H9 (cell line): ENCODE results near the gene FGB. TPM values are rescaled to one million over a fixed set of nuclear protein-coding genes. Genes with fewer than 3 reads are reported as not detected.

ENCODE experiments used
- DNase-seq: peaks from one replicate; pipeline ENCODE4 v3.0.0-alpha.2; 2017
- H2AFZ ChIP-seq: one replicate; pipeline ENCODE4 v1.6.1; 2013; ENCODE audit warnings: mild to moderate bottlenecking, low read length, control low read depth, moderate library complexity
- H2AK5ac ChIP-seq: 2 replicates; pipeline ENCODE4 v1.6.1; 2013; ENCODE audit warnings: low read length, control low read depth, mixed read lengths; ENCODE audit not compliant: insufficient read length
- H2BK120ac ChIP-seq: one replicate; pipeline ENCODE4 v1.6.1; 2013; ENCODE audit warnings: low read depth, mild to moderate bottlenecking, low read length, control low read depth, inconsistent platforms; ENCODE audit not compliant: poor library complexity, severe bottlenecking
- H2BK12ac ChIP-seq: 2 replicates; pipeline ENCODE4 v1.6.1; 2013; ENCODE audit warnings: low read length, control low read depth, mixed read lengths, low read depth; ENCODE audit not compliant: insufficient read length
- H2BK15ac ChIP-seq: 2 replicates; pipeline ENCODE4 v1.6.1; 2013; ENCODE audit warnings: low read depth, low read length, control low read depth
- H2BK20ac ChIP-seq: one replicate; pipeline ENCODE4 v1.6.1; 2013; ENCODE audit warnings: low read depth, mild to moderate bottlenecking, low read length, control low read depth, inconsistent platforms; ENCODE audit not compliant: poor library complexity, severe bottlenecking
- H2BK5ac ChIP-seq: 2 replicates; pipeline ENCODE4 v1.6.1; 2013; ENCODE audit warnings: low read length, control low read depth, mixed read lengths; ENCODE audit not compliant: insufficient read length
- H3K14ac ChIP-seq: 2 replicates; pipeline ENCODE4 v1.6.1; 2013; ENCODE audit warnings: low read length, control low read depth; ENCODE audit not compliant: insufficient read depth
- H3K18ac ChIP-seq: 2 replicates; pipeline ENCODE4 v1.6.1; 2013; ENCODE audit warnings: low read depth, mild to moderate bottlenecking, mixed read lengths, low read length, control low read depth; ENCODE audit not compliant: insufficient read length
- H3K23ac ChIP-seq: 2 replicates; pipeline ENCODE4 v1.6.1; 2013; ENCODE audit warnings: low read length, control low read depth, mixed read lengths, low read depth; ENCODE audit not compliant: insufficient read length
- H3K23me2 ChIP-seq: 2 replicates; pipeline ENCODE4 v1.6.1; 2013; ENCODE audit warnings: low read depth, mild to moderate bottlenecking, mixed read lengths, low read length, control low read depth; ENCODE audit not compliant: insufficient read length, poor library complexity, severe bottlenecking
- H3K27ac ChIP-seq: 2 replicates; pipeline ENCODE4 v1.5.1; 2013; ENCODE audit warnings: low read length, control low read depth, mixed read lengths, low read depth; ENCODE audit not compliant: insufficient read length
- H3K27me3 ChIP-seq: 2 replicates; pipeline ENCODE4 v1.6.1; 2013; ENCODE audit warnings: low read length, control low read depth, inconsistent platforms; ENCODE audit not compliant: insufficient read depth
- H3K4ac ChIP-seq: 2 replicates; pipeline ENCODE4 v1.6.1; 2013; ENCODE audit warnings: low read depth, mild to moderate bottlenecking, control low read depth, inconsistent platforms, low read length, moderate library complexity
- H3K4me1 ChIP-seq: 2 replicates; pipeline ENCODE4 v1.6.1; 2013; ENCODE audit warnings: low read length, control low read depth, inconsistent platforms; ENCODE audit not compliant: insufficient read depth
- H3K4me2 ChIP-seq: 2 replicates; pipeline ENCODE4 v1.6.1; 2013; ENCODE audit warnings: low read length, control low read depth, mixed read lengths; ENCODE audit not compliant: insufficient read length, insufficient read depth
- H3K56ac ChIP-seq: 2 replicates; pipeline ENCODE4 v1.6.1; 2013; ENCODE audit warnings: low read depth, mild to moderate bottlenecking, mixed read lengths, low read length, control low read depth; ENCODE audit not compliant: insufficient read length
- H3K79me1 ChIP-seq: 2 replicates; pipeline ENCODE4 v1.6.1; 2013; ENCODE audit warnings: low read depth, mild to moderate bottlenecking, moderate library complexity, low read length, control low read depth, inconsistent platforms; ENCODE audit not compliant: insufficient read depth, poor library complexity, severe bottlenecking
- H3K79me2 ChIP-seq: 2 replicates; pipeline ENCODE4 v1.6.1; 2013; ENCODE audit warnings: low read length, control low read depth, inconsistent platforms; ENCODE audit not compliant: insufficient read depth
- H3K9ac ChIP-seq: 2 replicates; pipeline ENCODE4 v1.6.1; 2013; ENCODE audit warnings: low read length, control low read depth, mixed read lengths; ENCODE audit not compliant: insufficient read length; ENCODE audit errors: extremely low read depth
- H3K9me3 ChIP-seq: one replicate; pipeline ENCODE4 v1.6.1; 2013; ENCODE audit warnings: low read depth, low read length, inconsistent platforms; ENCODE audit not compliant: control insufficient read depth
- H3T11ph ChIP-seq: one replicate; pipeline ENCODE4 v1.6.1; 2013; ENCODE audit warnings: mild to moderate bottlenecking, low read length, control low read depth, inconsistent platforms
- H4K20me1 ChIP-seq: one replicate; pipeline ENCODE4 v1.6.1; 2013; ENCODE audit not compliant: control insufficient read depth, insufficient read length, insufficient read depth
- H4K5ac ChIP-seq: 2 replicates; pipeline ENCODE4 v1.6.1; 2013; ENCODE audit warnings: low read depth, mild to moderate bottlenecking, mixed read lengths, low read length, control low read depth; ENCODE audit not compliant: insufficient read length
- H4K8ac ChIP-seq: replicated peaks from 2 replicates; pipeline ENCODE4 v1.6.1; 2013; ENCODE audit warnings: low read length, control low read depth, mixed read lengths, low read depth; ENCODE audit not compliant: insufficient read length
- H4K91ac ChIP-seq: 2 replicates; pipeline ENCODE4 v1.6.1; 2013; ENCODE audit warnings: low read depth, mild to moderate bottlenecking, moderate library complexity, mixed read lengths, low read length, control low read depth; ENCODE audit not compliant: insufficient read length
- H3K27ac Mint-ChIP-seq, 3 experiments: 2 replicates in 2 of 3; 3 replicates in 1 of 3; pipeline ENCODE4 v1.8.0; 2020 to 2021; ENCODE audit warnings: mixed read lengths in 3 of 3, mild to moderate bottlenecking in 1 of 3, moderate library complexity in 1 of 3
- H3K27me3 Mint-ChIP-seq: 2 replicates; pipeline ENCODE4 v1.8.0; 2021; ENCODE audit warnings: low read depth, mild to moderate bottlenecking, moderate library complexity, mixed read lengths
- H3K36me3 Mint-ChIP-seq, 3 experiments: 2 replicates in 2 of 3; 3 replicates in 1 of 3; pipeline ENCODE4 v1.8.0; 2020 to 2021; ENCODE audit warnings: low read depth in 3 of 3, mixed read lengths in 3 of 3; ENCODE audit not compliant: insufficient read depth in 1 of 3
- H3K4me1 Mint-ChIP-seq, 2 experiments: 2 replicates each; pipeline ENCODE4 v1.8.0; 2020; ENCODE audit warnings: mixed read lengths in 2 of 2
- H3K4me3 Mint-ChIP-seq, 2 experiments: 2 replicates in 1 of 2; 3 replicates in 1 of 2; pipeline ENCODE4 v1.8.0; 2020 to 2021; ENCODE audit warnings: mild to moderate bottlenecking in 2 of 2, mixed read lengths in 2 of 2, moderate library complexity in 1 of 2
- H3K9me3 Mint-ChIP-seq, 2 experiments: 2 replicates in 1 of 2; 3 replicates in 1 of 2; pipeline ENCODE4 v1.8.0; 2020; ENCODE audit warnings: mild to moderate bottlenecking in 2 of 2, mixed read lengths in 2 of 2, moderate library complexity in 1 of 2
- WGBS: extraction: QIAGEN DNeasy Blood & Tissue Kit; methylation state at CpG from one replicate; pipeline ENCODE4 v1.1.7; 2013; ENCODE audit warnings: missing lambda C conversion rate, low lambda C conversion rate, mixed read lengths; ENCODE audit not compliant: insufficient read length; ENCODE audit errors: extremely low coverage; 5-methylcytosine and 5-hydroxymethylcytosine counted together
- total RNA-seq: library from RNA; stranded (reverse); gene quantifications from 2 replicates; pipeline ENCODE4 v1.2.1, GENCODE V29; 2021
- TF ChIP-seq, protein P1 (sequence below): fragments of 200-600 bp; sonication (generic); conservative IDR thresholded peaks from 3 replicates; pipeline ENCODE4 v1.8.0; 2021; ENCODE audit warnings: antibody characterized with exemption, mild to moderate bottlenecking

The FGB gene
- total RNA-seq, 1 experiment from 2014 or later = not detected

DNA sequence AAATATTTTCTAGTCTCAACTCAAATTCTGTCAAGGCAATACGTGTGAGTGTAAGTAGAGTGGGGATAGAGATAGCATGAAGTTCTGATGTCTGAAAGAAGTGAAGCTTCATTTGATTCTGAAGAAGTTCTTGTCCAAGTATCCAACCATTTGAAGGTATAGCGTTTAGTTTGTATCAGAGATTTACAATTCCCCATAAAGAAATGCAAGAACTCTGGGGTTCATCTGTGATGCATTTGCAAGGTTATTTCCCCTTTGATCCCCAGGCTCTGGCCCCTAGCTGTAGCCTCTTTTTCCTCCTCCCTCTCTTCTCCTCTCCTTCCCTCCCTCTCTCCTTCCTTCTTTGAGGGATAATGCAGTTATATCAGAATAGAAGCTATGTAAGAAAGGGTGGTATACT, 19.9 kb downstream of the FGB start:
- no peak overlapping the region for H3T11ph ChIP-seq
- no peak overlapping the region for H4K8ac ChIP-seq
- no peak overlapping the region for H3K4me2 ChIP-seq
- WGBS = no CpG with 5 or more reads among the region's 2 CpGs
- H3K4me1 ChIP-seq = no peaks in the 10 kb centered on the region
- no peak overlapping the region for H3K27ac ChIP-seq
- H3K23ac ChIP-seq = no peak overlapping the region
- no peaks in the 10 kb centered on the region for H4K20me1 ChIP-seq
- DNase-seq = no peak
- no peaks in the 10 kb centered on the region for H3K9me3 ChIP-seq
- H4K5ac ChIP-seq = no peak overlapping the region
- TF ChIP-seq, protein P1, sequence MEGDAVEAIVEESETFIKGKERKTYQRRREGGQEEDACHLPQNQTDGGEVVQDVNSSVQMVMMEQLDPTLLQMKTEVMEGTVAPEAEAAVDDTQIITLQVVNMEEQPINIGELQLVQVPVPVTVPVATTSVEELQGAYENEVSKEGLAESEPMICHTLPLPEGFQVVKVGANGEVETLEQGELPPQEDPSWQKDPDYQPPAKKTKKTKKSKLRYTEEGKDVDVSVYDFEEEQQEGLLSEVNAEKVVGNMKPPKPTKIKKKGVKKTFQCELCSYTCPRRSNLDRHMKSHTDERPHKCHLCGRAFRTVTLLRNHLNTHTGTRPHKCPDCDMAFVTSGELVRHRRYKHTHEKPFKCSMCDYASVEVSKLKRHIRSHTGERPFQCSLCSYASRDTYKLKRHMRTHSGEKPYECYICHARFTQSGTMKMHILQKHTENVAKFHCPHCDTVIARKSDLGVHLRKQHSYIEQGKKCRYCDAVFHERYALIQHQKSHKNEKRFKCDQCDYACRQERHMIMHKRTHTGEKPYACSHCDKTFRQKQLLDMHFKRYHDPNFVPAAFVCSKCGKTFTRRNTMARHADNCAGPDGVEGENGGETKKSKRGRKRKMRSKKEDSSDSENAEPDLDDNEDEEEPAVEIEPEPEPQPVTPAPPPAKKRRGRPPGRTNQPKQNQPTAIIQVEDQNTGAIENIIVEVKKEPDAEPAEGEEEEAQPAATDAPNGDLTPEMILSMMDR = no peak
- no peak overlapping the region for H2BK20ac ChIP-seq
- no peak overlapping the region for H3K14ac ChIP-seq
- H2BK5ac ChIP-seq = no peak overlapping the region
- Mint-ChIP-seq H3K4me1 (no peaks in the 10 kb centered on the region), H3K36me3 (no peaks in the 10 kb centered on the region), H3K4me3 (no peak overlapping the region), H3K27ac (no peak overlapping the region), H3K9me3 (no peaks in the 10 kb centered on the region), H3K27me3 (no peaks in the 10 kb centered on the region)
- H3K23me2 ChIP-seq = no peaks in the 10 kb centered on the region
- no peak overlapping the region for H4K91ac ChIP-seq
- no peak overlapping the region for H2BK15ac ChIP-seq
- no peak overlapping the region for H2AFZ ChIP-seq
- H3K4ac ChIP-seq = no peak overlapping the region
- no peak overlapping the region for H3K18ac ChIP-seq
- no peak overlapping the region for H2AK5ac ChIP-seq
- H3K27me3 ChIP-seq = no peaks in the 10 kb centered on the region
- H2BK120ac ChIP-seq = no peak overlapping the region
- no peaks in the 10 kb centered on the region for H3K79me2 ChIP-seq
- H3K79me1 ChIP-seq = no peaks in the 10 kb centered on the region
- no peak overlapping the region for H3K9ac ChIP-seq
- H3K56ac ChIP-seq = no peak overlapping the region
- H2BK12ac ChIP-seq = no peak overlapping the region
